Erythroblast (primary cell): ENCODE measurements around the gene SCD5.
"Not testable (repeated sequence)": the region's sequence is repeated elsewhere in the genome, so short reads cannot be mapped to it uniquely, and the experiment has no call there.

ENCODE experiments used
- GATA1 ChIP-seq: IDR thresholded peaks from 2 replicates; pipeline ENCODE4 v1.6.1; 2011; ENCODE audit warnings: low read depth, mild to moderate bottlenecking, control low read depth, low read length, moderate library complexity
- POLR2A ChIP-seq: IDR thresholded peaks from 2 replicates; pipeline ENCODE4 v1.6.1; 2011; ENCODE audit warnings: mild to moderate bottlenecking, low read length

DNA sequence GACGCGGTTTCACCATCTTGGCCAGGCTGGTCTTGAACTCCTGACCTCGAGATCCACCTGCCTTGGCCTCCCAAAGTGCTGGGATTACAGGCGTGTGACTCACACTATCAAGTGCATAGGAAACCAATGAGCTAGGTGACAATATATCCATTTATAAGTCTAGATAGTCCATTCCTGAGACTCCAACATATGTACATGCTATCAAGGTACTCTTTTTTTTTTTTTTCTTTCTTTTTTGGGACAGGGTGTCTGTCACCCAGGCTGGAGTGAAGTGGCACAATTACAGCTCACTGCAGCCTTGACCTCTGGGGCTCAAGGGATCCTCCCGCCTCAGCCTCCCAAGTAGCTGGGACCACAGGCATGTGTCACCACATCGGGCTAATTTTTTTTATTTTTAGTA, 18.3 kb upstream of the SCD5 start:
- not testable (repeated sequence) for TF ChIP-seq POLR2A, GATA1
